HG03095 (cell line): ENCODE results near the gene SIRT5.

Experiments used
- ATAC-seq: cut with Tn5 transposase; IDR thresholded peaks from one replicate; pipeline ENCODE4 v1.9.1; 2021; ENCODE audit warnings: moderate library complexity; ENCODE audit not compliant: unreplicated experiment

Gene SIRT5

DNA sequence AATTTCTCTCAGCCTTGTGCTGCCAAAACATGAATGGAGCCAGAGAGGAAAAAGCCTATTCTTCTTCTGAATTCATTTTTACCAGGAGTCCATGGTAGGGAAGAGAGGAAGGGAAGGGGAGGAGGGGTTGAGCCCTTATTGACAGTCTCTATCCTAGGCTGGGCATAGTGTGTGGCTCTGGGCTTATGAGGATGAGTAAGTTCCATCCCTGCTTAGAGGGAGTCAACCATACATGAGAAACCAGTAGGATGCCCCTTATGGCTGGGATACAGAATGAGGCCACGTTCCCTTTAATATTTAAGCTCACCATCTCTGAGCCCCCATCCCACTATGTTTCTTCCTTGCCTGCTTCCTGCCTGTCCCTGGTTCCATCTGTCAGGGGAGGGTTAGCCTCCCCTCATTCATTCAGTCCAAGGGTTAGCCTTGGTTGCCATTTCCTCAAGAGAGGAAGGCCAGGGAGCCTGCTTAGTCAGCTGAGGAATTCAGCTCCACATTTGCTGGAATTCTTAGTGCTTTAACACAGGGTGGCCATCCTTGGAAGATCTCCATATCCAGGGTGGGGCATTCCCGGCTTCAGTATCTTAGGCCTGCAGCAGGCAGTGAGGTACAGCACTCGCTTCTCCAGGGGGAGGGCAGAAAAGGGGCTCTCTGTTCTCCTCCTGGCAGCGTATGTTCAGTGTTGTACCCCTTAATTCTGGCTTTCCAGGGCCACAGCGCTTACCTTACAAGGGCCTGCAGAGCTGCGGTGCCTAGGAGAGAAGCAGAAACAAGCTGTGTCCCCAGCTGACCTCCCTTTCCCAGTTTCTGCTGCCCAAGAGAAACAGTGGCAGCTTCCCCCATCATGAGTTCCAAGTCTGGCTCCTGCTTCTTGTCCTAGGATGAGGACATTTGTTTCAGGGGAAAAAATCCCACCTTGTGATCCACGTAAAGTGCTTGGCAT, 12.5 kb downstream of the SIRT5 start:
- ATAC-seq: no peak

- no peak for ATAC-seq
Measured at GRCh38 chr6:13589801-13590200, 15.4 kb downstream of the SIRT5 start.

DNA sequence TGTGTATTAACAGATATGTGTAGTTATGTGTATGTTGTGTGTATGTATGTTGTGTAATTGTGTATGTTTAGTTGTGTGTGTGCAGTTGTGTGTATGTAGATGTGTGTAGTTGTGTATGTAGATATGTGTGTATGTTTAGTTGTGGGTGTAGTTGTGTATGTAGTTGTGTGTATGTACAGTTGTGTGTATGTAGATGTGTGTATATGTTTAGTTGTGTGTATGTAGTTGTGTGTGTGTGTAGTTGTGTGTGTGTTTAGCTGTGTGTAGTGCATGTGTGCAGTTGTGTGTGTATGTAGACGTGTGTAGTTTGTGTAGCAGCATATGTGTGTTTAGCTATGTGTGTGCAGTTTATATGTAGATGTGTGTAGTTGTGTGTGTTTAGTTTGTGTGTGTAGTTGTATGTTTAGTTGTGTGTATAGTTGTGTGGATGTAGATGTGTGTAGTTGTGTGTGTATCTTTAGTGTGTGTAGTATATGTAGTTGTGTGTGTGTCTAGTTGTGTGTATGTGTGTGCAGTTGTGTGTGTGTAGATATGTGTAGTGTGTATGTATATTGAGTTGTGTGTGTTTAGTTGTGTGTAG, 16.3 kb downstream of the SIRT5 start:
- ATAC-seq: no peak

- no peak for ATAC-seq
Measured at GRCh38 chr6:13591205-13591921, 17.0 kb downstream of the SIRT5 start.

GRCh38 chr6:13593103-13593502, 18.7 kb downstream of the SIRT5 start:
- no peak for ATAC-seq

DNA sequence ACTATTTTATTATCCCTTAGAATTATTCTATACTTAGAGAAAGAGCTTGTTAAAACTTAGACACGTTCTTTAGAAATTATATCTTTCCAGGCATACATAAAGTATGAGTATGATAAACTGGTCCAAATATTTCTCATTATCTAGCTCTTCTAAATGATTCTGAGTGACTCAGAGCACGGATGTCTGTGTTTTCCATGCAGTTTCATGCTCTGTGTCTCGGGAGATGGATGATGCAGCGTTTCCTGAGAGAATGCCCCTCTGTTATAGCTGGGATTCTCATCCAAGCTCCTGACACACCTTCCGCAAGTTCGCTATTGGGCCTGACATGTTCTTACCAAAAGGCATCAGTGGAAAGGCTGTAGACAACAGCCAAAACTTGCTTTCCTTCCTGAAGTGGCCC, 19.3 kb downstream of the SIRT5 start:
- ATAC-seq: no peak

DNA sequence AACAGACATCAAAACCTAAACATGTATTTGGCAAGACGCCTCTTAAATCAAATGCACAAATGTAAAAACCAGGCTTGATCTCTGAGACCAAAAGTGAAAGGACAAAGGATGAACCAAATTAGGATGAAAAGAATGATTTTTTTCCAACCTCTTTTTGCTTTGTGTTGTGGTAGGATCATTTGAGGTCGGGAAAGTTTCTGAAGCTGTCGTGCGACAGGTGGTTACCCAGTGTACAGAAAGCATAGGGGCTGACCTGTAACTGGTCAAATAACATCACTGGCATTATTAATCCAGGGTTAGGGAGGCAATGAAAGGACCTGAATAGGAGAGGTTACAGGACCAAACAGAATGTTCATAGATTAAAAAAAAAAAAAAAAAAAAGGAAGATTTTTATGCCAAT, 22.7 kb downstream of the SIRT5 start:
- no peak for ATAC-seq

DNA sequence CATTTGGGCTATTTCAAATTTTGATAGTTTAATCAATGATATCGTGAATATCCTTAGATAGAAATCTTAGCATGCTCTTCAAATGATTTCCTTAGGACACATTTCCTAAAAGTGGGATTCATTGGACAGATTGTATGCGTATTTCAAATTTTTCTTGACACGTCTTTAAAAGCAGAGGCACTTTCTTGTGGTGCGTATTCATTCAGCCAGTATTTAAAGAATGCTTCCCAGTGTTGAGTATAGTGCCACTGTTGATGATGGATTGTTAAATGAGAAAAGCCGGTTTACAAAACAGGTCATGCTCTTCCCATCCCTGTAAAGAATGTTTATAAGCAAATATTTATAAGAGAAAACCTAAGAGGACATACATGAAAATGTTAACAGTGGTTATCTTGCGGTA, 25.6 kb downstream of the SIRT5 start:
- no peak for ATAC-seq

- ATAC-seq: no peak
Measured at GRCh38 chr6:13604135-13604534, 29.7 kb downstream of the SIRT5 start.

- no peak for ATAC-seq
Measured at GRCh38 chr6:13604546-13605416, 30.4 kb downstream of the SIRT5 start.

DNA sequence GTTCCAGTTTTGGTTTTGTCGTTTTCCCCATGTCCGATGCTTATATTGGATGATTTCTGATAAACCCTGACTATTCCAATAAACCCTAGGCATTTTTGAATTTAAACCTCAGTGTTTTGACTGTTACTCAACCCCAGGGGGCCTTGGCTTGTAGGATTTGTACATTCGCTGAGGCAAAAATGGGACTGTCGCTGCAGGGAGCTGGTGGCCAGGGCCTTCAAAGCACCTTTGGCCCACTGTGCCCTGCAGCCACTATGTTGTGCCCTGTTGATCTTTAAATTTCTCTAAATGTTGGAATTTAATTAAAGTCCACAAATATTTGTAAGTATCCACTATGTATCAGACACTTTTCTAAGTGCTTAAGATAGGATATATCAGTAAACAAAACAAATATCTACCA, 31.2 kb downstream of the SIRT5 start:
- no peak for ATAC-seq

GRCh38 chr6:13611715-13612114, 37.3 kb downstream of the SIRT5 start:
- no peak for ATAC-seq

DNA sequence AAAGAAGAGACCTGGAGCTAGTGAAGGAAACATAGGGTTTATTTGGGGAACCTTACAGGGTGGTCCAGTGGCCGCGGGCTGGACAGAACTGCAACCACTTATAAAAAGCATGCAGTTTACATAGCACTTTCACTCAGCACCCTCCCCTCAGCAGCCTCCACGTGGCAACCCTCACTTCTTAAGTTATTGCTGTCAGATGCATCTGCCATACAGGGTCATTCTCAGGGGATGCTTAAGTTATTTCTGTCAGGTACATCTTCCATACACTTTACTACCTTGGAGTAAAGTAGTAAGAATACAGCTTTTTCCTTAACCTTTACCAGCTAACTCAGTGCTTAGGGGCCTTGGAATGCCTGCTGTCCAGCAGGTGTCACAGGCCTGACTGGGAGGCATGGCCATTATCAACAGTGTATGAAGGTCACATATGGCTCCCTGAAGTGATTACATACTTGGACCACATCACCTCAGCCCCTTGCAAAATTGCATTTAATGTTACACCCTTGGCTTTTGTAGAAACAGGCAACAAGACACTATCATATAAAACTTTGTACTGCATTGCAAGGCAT, 38.7 kb downstream of the SIRT5 start:
- no peak for ATAC-seq

DNA sequence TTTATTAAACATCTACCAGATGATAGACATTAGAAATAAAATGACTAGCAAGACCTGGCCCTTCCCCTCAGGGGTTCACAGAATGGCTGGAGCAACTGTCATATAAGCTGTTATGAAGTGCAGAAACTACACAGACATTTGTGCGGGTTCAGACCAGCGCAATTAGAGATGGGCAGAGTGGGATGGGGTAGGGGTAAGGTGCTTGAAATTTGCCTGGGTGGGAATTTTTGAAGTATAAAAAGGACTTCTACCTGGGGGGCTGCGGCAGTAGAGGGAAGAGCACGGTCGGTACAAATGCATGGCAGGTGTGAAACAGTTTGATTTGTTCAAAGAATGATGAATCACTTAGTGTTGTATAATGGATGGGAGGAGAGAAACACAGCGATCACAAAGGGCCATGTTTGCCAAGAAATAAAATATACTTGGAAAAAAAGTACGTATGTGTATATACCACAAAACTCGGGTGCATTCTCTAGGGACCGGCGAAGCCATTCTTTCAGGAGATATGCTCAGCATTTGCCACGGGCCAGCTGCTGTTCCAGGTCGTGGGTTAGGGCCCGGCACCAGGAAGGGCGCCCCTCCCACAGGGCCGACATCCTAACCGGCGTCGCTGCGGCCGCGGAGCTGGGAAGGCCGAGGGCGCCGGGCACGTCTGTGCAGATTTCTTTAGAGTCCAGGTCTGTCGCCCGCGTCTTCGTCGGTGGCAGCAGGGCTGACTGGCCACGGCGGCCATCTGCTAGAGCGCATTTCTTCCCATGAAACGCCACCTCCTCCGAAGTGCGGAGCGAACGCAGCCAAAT, 39.9 kb downstream of the SIRT5 start:
- peak; percentile 13 for ATAC-seq

- ATAC-seq: peak; percentile 80
Measured at GRCh38 chr6:13614926-13615791, 40.8 kb downstream of the SIRT5 start, which contains the start of gene NOL7. Gene NOL7 (plus strand): TSS chr6:13615335. CDS start chr6:13615359, 24 bp downstream.

GRCh38 chr6:13615792-13616120, 41.4 kb downstream of the SIRT5 start:
- no peak for ATAC-seq

- no peak for ATAC-seq
Measured at GRCh38 chr6:13617066-13617465, 42.7 kb downstream of the SIRT5 start.

DNA sequence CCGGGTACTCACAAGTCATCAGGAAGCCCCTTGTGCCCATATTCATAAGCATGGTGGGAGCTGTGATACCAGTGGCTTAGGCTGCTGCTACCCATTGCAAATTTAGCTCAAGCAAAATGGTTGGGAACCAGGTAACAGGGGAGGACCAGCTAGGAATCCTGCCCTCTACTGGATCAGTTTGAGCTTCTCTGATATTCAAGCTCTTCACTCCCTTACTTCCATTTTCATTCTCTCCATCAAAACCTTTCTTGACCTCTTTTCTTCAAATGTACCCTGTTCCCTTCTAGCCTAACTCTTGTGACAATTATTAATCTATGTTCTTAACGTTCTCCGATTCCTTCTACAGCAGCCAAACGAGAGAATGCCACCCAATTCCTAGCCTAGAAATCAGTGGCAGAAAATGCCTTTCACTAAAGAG, 50.5 kb downstream of the SIRT5 start:
- no peak for ATAC-seq
